GM10266 (cell line): ENCODE results near the gene CLCN3.
"Not testable (repeated sequence)": the region's sequence is repeated elsewhere in the genome, so short reads cannot be mapped to it uniquely, and the experiment has no call there.

ENCODE experiments used
- DNase-seq: peaks from one replicate; pipeline ENCODE4 v3.0.0; 2012; ENCODE audit errors: extremely low spot score
- CTCF ChIP-seq: IDR thresholded peaks from 2 replicates; pipeline ENCODE4 v1.5.1; 2012; ENCODE audit warnings: mild to moderate bottlenecking, low read depth; ENCODE audit not compliant: control insufficient read depth, insufficient read depth; ENCODE audit errors: missing control alignments

CLCN3 gene

DNA sequence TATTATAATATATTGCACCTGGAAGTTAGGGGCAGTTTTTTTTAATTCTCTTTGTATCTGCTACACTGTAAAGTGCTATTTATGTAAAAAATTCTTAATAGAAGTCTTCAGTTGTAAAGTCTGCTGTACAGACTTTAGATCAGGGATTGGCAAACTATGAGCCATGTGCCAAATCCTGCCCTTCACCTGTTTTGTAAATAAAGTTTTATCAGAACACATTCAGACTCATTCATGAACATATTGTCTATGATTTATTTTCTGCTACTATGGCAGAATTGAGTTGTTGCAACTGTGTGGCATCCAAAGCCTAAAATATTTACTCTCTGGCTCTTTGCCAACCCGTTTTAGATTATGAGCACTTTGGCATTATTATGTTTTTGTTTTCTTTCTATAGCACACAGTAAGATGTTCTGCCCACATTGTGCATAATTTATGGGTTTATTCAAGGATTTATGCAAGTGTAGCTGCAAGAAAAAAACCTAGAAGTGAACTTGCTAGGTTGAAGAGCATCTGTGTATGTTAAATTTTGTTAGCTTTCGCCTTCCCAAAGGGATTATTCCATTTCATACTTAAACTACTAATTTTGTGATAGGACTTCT, 56.9 kb downstream of the CLCN3 start:
- TF ChIP-seq CTCF = no peak
- DNase-seq = no peak

- DNase-seq = not testable (repeated sequence)
These were observed 58.1 kb downstream of the CLCN3 start for GRCh38 chr4:169678486-169678885.

- not testable (repeated sequence) for DNase-seq
These were observed 58.7 kb downstream of the CLCN3 start for GRCh38 chr4:169678951-169679591.

DNA sequence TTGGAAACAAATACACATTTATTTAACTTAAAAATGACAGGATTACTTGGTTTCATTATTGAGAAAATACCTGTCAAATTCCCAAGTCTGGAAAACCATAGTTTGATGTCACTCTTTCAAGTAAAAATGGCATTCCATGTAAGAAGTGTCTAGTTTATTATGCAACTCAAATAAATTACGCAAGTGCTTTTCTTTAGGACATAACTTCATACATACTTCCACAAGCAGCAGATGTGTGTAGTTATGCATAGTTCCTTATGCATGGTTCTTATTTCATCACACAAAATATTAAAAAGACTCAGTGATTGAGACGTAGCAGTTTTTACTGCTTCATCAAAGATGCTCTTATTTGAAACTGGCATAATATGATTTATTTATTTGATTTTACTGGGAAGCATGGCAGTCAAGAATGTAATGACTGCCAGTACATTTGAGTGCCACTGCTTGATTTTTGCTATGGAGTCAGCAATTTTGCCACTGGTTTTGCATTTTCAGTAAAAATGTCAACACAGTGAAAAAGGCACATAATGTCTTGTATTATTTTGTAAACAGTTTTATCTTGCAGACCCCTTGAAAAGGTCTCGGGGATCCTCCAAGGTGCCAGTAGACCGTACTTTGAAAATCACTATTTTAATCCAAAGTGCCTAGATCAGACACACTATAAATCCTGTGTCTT, 62.1 kb downstream of the CLCN3 start:
- no peak for TF ChIP-seq CTCF
- no peak for DNase-seq

DNA sequence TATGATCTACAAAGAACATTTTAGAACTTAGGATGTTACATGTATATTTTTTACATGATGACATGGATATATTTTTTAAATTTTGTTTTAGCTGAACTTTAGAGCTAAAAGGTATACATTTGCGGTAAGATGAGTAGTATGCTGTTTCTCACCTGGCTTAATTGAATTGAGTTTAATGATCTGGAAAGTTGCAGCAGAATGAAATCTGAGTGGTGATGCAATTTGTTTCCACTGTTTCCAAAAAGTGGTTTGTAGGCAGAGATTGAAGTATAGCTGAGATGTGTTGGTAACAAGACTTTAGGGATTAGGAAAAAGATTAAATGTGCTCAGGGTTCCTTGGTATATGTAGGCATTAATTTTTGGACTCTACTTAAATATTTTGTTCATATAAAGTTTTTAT, 69.3 kb downstream of the CLCN3 start:
- no peak for TF ChIP-seq CTCF
- DNase-seq = no peak

GRCh38 chr4:169690787-169691186, 70.4 kb downstream of the CLCN3 start:
- no peak for TF ChIP-seq CTCF
- DNase-seq = no peak

GRCh38 chr4:169698331-169698730, 78.0 kb downstream of the CLCN3 start:
- no peak for TF ChIP-seq CTCF
- no peak for DNase-seq

GRCh38 chr4:169707958-169708643, 87.7 kb downstream of the CLCN3 start:
- no peak for DNase-seq
- TF ChIP-seq CTCF = no peak
